Fibroblast of villous mesenchyme (primary cell): Measurements from ENCODE around the gene ECHS1. TPM values are rescaled to one million over a fixed set of nuclear protein-coding genes. Genes with fewer than 3 reads are reported as not detected.

ENCODE experiments used
- DNase-seq: peaks from one replicate; pipeline ENCODE4 v3.0.0-alpha.2; 2010; ENCODE audit warnings: low read depth
- H3K4me3 ChIP-seq: 2 replicates; pipeline ENCODE4 v1.5.1; 2011; ENCODE audit warnings: low read depth, mild to moderate bottlenecking, low read length
- total RNA-seq: library from RNA; depleted of rRNA; stranded (reverse); fragments of >200 nt; gene quantifications from 2 replicates; pipeline ENCODE4 v1.2.3, GENCODE V29; 2012
- TF ChIP-seq, protein P1 (sequence below): IDR thresholded peaks from 2 replicates; pipeline ENCODE4 v1.5.1; 2012; ENCODE audit warnings: low read depth, mild to moderate bottlenecking, low read length; ENCODE audit not compliant: insufficient read depth

The ECHS1 gene
- total RNA-seq, 1 donor = 59.6 TPM

DNA sequence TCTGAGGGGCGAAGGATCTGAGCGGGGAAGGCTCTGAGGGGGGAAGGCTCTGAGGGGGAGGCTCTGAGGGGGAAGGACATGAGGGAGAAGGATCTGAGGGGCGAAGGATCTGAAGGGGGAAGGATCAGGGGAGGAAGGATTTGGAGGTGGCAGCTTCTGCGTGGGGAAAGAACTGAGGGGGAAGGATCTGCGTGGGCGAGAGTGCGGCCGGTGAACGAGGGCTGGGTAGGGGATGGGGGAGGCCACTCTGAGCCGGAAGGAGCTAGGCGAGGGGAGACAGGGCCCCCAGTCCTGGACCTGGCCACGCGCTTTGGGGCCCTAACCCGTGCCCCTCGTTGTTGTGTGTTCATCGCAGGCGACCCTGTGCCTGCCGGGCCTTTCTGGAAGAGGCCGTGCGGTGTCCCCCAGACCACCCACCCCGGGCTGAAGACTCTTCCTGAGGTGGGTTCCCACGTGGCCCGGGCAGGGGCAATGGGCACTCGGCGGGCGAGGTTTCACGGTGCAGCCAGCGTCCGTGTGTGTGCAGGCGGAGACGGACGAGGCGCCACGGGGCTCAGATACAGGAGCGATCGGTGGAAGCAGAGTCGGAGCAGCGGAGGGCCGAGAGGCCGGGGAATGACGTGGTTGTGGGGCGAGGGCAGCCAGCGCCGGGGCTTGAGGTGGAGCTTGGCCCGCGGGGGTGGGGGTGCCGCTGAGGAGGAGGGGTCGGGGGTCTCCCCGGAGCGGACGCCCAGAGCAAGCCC, 38.5 kb downstream of the ECHS1 start:
- H3K4me3 ChIP-seq = peak overlapping the region; percentile 52
- TF ChIP-seq, protein P1, sequence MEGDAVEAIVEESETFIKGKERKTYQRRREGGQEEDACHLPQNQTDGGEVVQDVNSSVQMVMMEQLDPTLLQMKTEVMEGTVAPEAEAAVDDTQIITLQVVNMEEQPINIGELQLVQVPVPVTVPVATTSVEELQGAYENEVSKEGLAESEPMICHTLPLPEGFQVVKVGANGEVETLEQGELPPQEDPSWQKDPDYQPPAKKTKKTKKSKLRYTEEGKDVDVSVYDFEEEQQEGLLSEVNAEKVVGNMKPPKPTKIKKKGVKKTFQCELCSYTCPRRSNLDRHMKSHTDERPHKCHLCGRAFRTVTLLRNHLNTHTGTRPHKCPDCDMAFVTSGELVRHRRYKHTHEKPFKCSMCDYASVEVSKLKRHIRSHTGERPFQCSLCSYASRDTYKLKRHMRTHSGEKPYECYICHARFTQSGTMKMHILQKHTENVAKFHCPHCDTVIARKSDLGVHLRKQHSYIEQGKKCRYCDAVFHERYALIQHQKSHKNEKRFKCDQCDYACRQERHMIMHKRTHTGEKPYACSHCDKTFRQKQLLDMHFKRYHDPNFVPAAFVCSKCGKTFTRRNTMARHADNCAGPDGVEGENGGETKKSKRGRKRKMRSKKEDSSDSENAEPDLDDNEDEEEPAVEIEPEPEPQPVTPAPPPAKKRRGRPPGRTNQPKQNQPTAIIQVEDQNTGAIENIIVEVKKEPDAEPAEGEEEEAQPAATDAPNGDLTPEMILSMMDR = no peak
- DNase-seq = no peak

DNA sequence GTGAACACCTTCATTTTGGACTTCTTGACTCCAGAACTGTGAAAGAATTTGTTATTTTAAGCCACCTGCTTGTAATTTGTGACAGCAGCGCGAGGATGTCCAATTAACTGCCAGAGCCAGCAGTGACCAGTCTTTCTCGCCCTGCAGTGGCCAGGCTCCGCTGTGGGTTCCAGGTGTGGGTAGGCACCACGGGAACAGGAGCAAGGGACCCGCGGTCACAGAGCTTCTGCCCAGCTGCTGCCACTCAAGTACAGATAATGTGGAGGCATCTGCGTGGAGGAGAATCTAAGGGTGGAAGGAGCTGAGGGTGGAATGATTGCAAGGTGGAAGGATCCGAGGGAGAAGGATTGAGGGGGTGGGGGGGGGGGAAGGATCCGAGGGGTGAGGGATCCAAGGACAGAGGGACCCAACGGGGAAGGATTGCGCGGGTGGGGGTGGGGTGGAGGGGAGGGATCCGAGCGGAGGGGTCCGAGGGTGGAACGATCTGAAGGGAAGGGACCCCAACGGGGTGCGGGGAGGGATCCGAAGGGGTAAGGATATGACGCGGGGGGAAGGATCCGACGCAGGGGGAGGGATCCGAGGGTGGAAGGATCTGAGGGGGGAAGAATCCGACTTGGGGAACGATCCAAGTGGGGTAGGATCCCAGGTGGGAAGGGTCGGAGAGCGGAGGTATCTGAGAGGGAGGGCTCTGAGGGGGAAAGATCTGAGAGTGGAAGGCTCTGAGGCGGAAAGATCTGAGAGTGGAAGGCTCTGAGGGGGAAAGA, 40.0 kb downstream of the ECHS1 start:
- no peak overlapping the region for H3K4me3 ChIP-seq
- no peak for DNase-seq
- TF ChIP-seq, protein P1 = no peak

DNA sequence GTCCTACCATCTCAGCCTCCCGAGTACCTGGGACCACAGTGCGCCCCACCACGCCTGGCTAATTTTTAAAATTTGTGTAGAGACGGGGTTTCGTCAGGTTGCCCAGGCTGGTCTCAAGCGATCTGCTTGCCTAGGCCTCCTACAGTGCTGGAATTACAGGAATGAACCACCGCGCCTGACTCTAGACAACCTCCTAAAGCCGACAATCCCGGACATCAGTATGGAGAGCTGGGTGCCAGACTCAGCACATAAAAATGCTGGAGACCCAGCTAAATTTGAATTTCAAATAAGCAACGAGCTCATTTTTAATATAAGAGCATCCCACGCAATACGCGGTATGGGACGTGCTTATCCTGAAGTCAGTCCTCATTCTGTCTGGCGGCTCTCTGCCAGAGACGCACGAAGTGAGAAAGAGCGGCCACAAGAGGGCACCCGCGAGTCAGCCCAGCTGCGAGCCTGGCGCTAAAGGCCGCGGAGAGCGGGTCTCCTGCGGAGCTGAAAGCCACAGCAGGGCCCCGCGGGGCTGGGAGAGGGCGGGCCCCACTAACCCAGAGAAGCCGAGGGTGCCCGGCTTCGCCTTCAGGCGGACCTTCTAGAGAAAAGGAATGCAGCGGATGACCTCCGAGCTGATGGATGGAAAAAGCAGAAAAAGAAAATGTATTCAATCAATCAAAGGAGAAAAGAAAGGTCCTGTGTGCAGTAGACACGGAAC, 43.5 kb downstream of the ECHS1 start:
- DNase-seq = peak; percentile 86
- TF ChIP-seq, protein P1 = peak; percentile 95
- peak overlapping the region; percentile 19 for H3K4me3 ChIP-seq

DNA sequence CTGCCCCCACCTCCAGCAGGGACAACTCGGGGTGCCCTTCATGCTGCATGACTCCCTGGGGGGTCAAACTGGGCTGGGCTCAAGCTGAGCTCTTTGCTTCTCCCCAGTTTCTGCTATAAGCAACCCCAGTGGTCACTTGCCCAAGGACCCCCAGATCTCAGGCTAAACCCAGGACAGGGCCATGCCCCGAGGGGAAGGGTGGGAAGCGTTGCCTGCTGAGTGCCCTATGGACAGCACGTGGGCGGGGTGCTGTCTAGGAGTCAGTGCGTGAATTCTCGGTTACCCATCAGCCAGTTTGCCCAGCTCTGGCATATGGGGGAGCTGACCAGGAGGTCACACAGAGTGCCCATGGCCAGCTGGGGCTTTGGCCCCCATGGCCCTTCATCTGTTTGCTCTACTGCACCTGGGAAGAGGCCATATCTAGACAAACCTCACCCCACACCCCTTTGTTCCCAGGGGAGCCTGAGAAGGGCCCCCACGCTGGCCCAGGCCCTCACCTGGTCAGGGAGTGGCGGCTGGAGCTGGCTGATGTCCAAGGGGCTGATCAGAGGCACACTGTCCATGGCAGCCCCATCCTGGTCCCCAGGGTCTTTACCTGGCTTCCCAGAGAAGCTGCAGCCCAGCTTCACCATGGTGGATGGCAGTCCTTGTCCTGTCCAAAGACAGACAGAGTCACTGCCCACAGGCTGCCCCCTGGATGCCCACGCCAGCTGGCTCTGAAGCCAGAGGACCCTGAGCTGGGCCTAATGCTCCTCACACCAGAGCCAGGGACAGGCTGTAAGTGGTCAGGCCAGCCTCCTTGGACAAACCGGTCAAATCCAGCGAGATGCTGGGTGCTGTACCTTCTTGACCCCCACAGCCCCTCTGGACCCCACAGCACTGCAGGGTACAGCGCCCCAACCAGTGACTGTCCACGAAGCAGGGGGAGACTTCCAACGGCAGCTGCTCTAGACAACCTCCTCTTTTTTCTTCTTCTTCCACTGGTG, 44.5 kb downstream of the ECHS1 start:
- H3K4me3 ChIP-seq = no peak overlapping the region
- TF ChIP-seq, protein P1 = no peak
- DNase-seq = no peak

DNA sequence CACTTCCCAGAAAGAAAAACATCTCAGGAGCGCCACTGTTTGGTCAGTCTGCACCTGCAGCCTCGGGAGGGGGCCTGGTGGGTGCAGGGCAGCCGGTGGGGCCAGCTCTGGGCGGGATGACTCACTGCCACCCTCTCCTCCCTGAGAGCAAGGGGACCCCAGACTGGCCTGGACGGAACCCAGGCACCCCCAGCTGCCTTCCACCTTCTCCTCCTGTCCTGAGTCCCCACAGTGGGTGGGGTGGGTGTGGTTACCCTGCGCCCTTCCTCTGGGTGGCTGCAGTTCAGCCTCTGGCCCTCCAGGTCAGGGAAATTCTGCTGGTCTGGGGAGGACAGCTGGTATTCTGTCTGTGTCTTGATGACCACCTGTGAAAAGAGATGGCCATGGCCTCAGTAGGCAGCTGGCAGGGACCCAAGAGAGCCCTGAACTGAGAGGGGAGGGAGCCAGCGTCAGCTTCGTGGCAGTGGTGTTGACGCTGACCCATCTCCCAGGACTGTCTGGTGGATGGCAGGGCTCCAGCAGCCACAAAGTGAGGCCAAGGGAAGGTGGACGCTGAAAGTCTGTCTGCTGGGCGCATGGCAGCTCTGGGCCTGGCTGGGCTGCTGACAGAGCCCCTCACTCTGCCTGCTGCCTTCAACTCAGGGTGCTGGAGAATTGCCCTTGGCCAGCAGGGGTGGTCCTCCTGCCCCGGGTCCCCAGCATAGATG, 45.4 kb downstream of the ECHS1 start:
- H3K4me3 ChIP-seq = no peak overlapping the region
- TF ChIP-seq, protein P1 = no peak
- DNase-seq = no peak
